ENCODE results near the gene ERRFI1. TPM values are rescaled to one million over a fixed set of nuclear protein-coding genes. Genes with fewer than 3 reads are reported as not detected.

ERRFI1 gene
- total and polyA plus RNA-seq, 2 experiments from 2014 or later, result 29.7 to 50.8 TPM

GRCh38 chr1:8025061-8025670 is 943 bp downstream of the ERRFI1 start:
- no peaks in the 10 kb centered on the region for H3K9me2 ChIP-seq (ENCODE audit: insufficient read depth)
- H4K20me1 ChIP-seq (ENCODE audit: insufficient read depth), result peaks cover 7% of the 10 kb centered on the region; the same call in 1 of the 2 replicates
- H3K4me2 ChIP-seq (ENCODE audit: unreplicated experiment), result peak overlapping the region; percentile 92
- peaks cover 60% of the 10 kb centered on the region for H3K4me1 ChIP-seq (ENCODE audit: insufficient read depth)
- in situ Hi-C loops (cut with MboI), result loop anchor here (25.0 kb wide), 1 partner anchor 212 kb away; no protein-coding TSS in a partner anchor
- 4 to 6% methylated on average over 19 of the region's 19 CpGs for WGBS, 2 experiments (ENCODE audit: low coverage in 1 of 2, low lambda C conversion rate in 2 of 2, missing lambda C conversion rate in 2 of 2)
- peak; percentile 57 for DNase-seq
- no peaks in the 10 kb centered on the region for H3K9me3 ChIP-seq (ENCODE audit: low read depth)
- H3K4me3 ChIP-seq, result peak overlapping the region; percentile 80
- no peaks in the 10 kb centered on the region for H3K36me3 ChIP-seq (ENCODE audit: low read depth)
- peak overlapping the region; percentile 18; the same call in 1 of the 2 replicates for H2AFZ ChIP-seq
- H3F3A ChIP-seq (ENCODE audit: insufficient read depth), result peaks cover 56% of the 10 kb centered on the region
- H3K27me3 ChIP-seq (replicated peaks; ENCODE audit: insufficient read depth), result no peaks in the 10 kb centered on the region
- peak overlapping the region; percentile 15; the same call in 1 of the 2 replicates for H3K27ac ChIP-seq
- peaks cover 58% of the 10 kb centered on the region for H3K79me2 ChIP-seq (ENCODE audit: insufficient read depth)
- TF ChIP-seq EZH2phosphoT487 (IDR thresholded peaks at IDR 0.05; ENCODE audit: insufficient read depth, low read depth) (no peak), EZH2 (IDR thresholded peaks at IDR 0.05; ENCODE audit: insufficient read depth, poor library complexity, severe bottlenecking) (no peak)
- H3K9ac ChIP-seq, result peak overlapping the region; percentile 83

GRCh38 chr1:8024329-8024728 is 1.8 kb downstream of the ERRFI1 start:
- DNase-seq, result no peak
- Histone ChIP-seq H3K36me3 (ENCODE audit: low read depth) (no peaks in the 10 kb centered on the region), H3K4me1 (ENCODE audit: insufficient read depth) (peaks cover 68% of the 10 kb centered on the region), H3K9me3 (ENCODE audit: low read depth) (no peaks in the 10 kb centered on the region), H3K79me2 (ENCODE audit: insufficient read depth) (peaks cover 66% of the 10 kb centered on the region), H3K9ac (peak overlapping the region; percentile 83), H3F3A (ENCODE audit: insufficient read depth) (peaks cover 64% of the 10 kb centered on the region), H2AFZ (no peak overlapping the region), H3K27me3 (replicated peaks; ENCODE audit: insufficient read depth) (no peaks in the 10 kb centered on the region), H3K4me3 (peak overlapping the region; percentile 80), H3K27ac (no peak overlapping the region), H3K9me2 (ENCODE audit: insufficient read depth) (no peaks in the 10 kb centered on the region), H4K20me1 (ENCODE audit: insufficient read depth) (peaks cover 7% of the 10 kb centered on the region; the same call in 1 of the 2 replicates), H3K4me2 (ENCODE audit: unreplicated experiment) (peak overlapping the region; percentile 92)
- WGBS, 2 experiments (ENCODE audit: low coverage in 1 of 2, low lambda C conversion rate in 2 of 2, missing lambda C conversion rate in 2 of 2), result 83 to 92% methylated on average over 3 of the region's 3 CpGs
- TF ChIP-seq EZH2 (IDR thresholded peaks at IDR 0.05; ENCODE audit: insufficient read depth, poor library complexity, severe bottlenecking) (no peak), EZH2phosphoT487 (IDR thresholded peaks at IDR 0.05; ENCODE audit: insufficient read depth, low read depth) (no peak)
- in situ Hi-C loops (cut with MboI), result no loop called here

- H3K79me2 ChIP-seq (ENCODE audit: insufficient read depth), result peaks cover 70% of the 10 kb centered on the region
- no peaks in the 10 kb centered on the region for H3K9me2 ChIP-seq (ENCODE audit: insufficient read depth)
- 50 to 61% methylated on average over 1 of the region's 1 CpG for WGBS, 2 experiments (ENCODE audit: low coverage in 1 of 2, low lambda C conversion rate in 2 of 2, missing lambda C conversion rate in 2 of 2)
- no peaks in the 10 kb centered on the region for H3K36me3 ChIP-seq (ENCODE audit: low read depth)
- no peak overlapping the region for H3K27ac ChIP-seq
- H2AFZ ChIP-seq, result no peak overlapping the region
- no peaks in the 10 kb centered on the region for H3K9me3 ChIP-seq (ENCODE audit: low read depth)
- peaks cover 69% of the 10 kb centered on the region for H3K4me1 ChIP-seq (ENCODE audit: insufficient read depth)
- H3K27me3 ChIP-seq (replicated peaks; ENCODE audit: insufficient read depth), result no peaks in the 10 kb centered on the region
- in situ Hi-C loops (cut with MboI), result no loop called here
- no peak for DNase-seq
- peak overlapping the region; percentile 83; the same call in 1 of the 2 replicates for H3K9ac ChIP-seq
- H3K4me3 ChIP-seq, result peak overlapping the region; percentile 80
- no peak for TF ChIP-seq EZH2phosphoT487 (IDR thresholded peaks at IDR 0.05; ENCODE audit: insufficient read depth, low read depth)
- no peak for TF ChIP-seq EZH2 (IDR thresholded peaks at IDR 0.05; ENCODE audit: insufficient read depth, poor library complexity, severe bottlenecking)
- H3K4me2 ChIP-seq (ENCODE audit: unreplicated experiment), result peak overlapping the region; percentile 92
- peaks cover 66% of the 10 kb centered on the region for H3F3A ChIP-seq (ENCODE audit: insufficient read depth)
- peaks cover 7% of the 10 kb centered on the region; the same call in 1 of the 2 replicates for H4K20me1 ChIP-seq (ENCODE audit: insufficient read depth)
Measured at GRCh38 chr1:8023995-8024313, 2.2 kb downstream of the ERRFI1 start.

- no peaks in the 10 kb centered on the region for H3K9me3 ChIP-seq (ENCODE audit: low read depth)
- peaks cover 7% of the 10 kb centered on the region; the same call in 1 of the 2 replicates for H4K20me1 ChIP-seq (ENCODE audit: insufficient read depth)
- H3K4me1 ChIP-seq (ENCODE audit: insufficient read depth), result peaks cover 69% of the 10 kb centered on the region
- H3K4me3 ChIP-seq, result peak overlapping the region; percentile 80
- in situ Hi-C loops (cut with MboI), result no loop called here
- no peak for DNase-seq
- WGBS, 2 experiments (ENCODE audit: low coverage in 1 of 2, low lambda C conversion rate in 2 of 2, missing lambda C conversion rate in 2 of 2), result 87 to 89% methylated on average over 10 of the region's 10 CpGs
- peak overlapping the region; percentile 92 for H3K4me2 ChIP-seq (ENCODE audit: unreplicated experiment)
- peaks cover 75% of the 10 kb centered on the region for H3K79me2 ChIP-seq (ENCODE audit: insufficient read depth)
- H3K27me3 ChIP-seq (replicated peaks; ENCODE audit: insufficient read depth), result no peaks in the 10 kb centered on the region
- no peaks in the 10 kb centered on the region for H3K36me3 ChIP-seq (ENCODE audit: low read depth)
- no peak for TF ChIP-seq EZH2phosphoT487 (IDR thresholded peaks at IDR 0.05; ENCODE audit: insufficient read depth, low read depth)
- TF ChIP-seq EZH2 (IDR thresholded peaks at IDR 0.05; ENCODE audit: insufficient read depth, poor library complexity, severe bottlenecking), result no peak
- H3K9me2 ChIP-seq (ENCODE audit: insufficient read depth), result no peaks in the 10 kb centered on the region
- no peak overlapping the region for H2AFZ ChIP-seq
- H3F3A ChIP-seq (ENCODE audit: insufficient read depth), result peaks cover 66% of the 10 kb centered on the region
- peak overlapping the region; percentile 83; the same call in 1 of the 2 replicates for H3K9ac ChIP-seq
- H3K27ac ChIP-seq, result no peak overlapping the region
Measured at GRCh38 chr1:8023287-8023994, 2.7 kb downstream of the ERRFI1 start.
